PC-9 (cell line): ENCODE data around the gene INO80. TPM values are rescaled to one million over a fixed set of nuclear protein-coding genes. Genes with fewer than 3 reads are reported as not detected.

Experiments used
- BruUV-seq: library from RNA; stranded (reverse); fragments of 400-500 nt; replicated peaks from 2 replicates; lab custom pipeline; 2021; lab: Mats Ljungman, UMichigan
- CTCF ChIA-PET: fragments of 300-600 bp; sonication (Branson Sonifier 250); formaldehyde crosslinking; loops from one replicate; lab custom pipeline; 2022; ENCODE audit warnings: antibody characterized with exemption; lab: Charles Lee
- POLR2A ChIA-PET: fragments of 300-600 bp; sonication (Branson Sonifier 250); formaldehyde crosslinking; loops from one replicate; lab custom pipeline; 2022; ENCODE audit warnings: antibody characterized with exemption; ENCODE audit not compliant: unreplicated experiment; lab: Charles Lee
- DNase-seq, 2 experiments: peaks; one replicate each; pipeline versions ENCODE4 v3.0.0 to v3.0.0-alpha.2; 2015 to 2022; ENCODE audit warnings: mixed read lengths in 1 of 2
- H2AFZ ChIP-seq: fragments of 200-600 bp; sonication (generic); 2 replicates; pipeline ENCODE4 v1.8.1; 2017; ENCODE audit warnings: antibody characterized with exemption
- H3F3A ChIP-seq: fragments of 200-600 bp; sonication (generic); 2 replicates; pipeline ENCODE4 v1.8.1; 2017; ENCODE audit warnings: antibody characterized with exemption, mild to moderate bottlenecking, low read depth; ENCODE audit not compliant: insufficient read depth
- H3K27ac ChIP-seq: fragments of 200-600 bp; sonication (generic); 2 replicates; pipeline ENCODE4 v1.6.1; 2016; ENCODE audit warnings: mixed run types
- H3K27me3 ChIP-seq: fragments of 200-600 bp; sonication (generic); 2 replicates; pipeline ENCODE4 v1.6.1; 2016; ENCODE audit warnings: low read depth, mixed run types; ENCODE audit not compliant: insufficient read depth
- H3K36me3 ChIP-seq: fragments of 200-600 bp; sonication (generic); 2 replicates; pipeline ENCODE4 v1.6.1; 2016; ENCODE audit warnings: low read depth, mixed run types
- H3K4me1 ChIP-seq: fragments of 200-600 bp; sonication (generic); replicated peaks from 2 replicates; pipeline ENCODE4 v1.6.1; 2016; ENCODE audit warnings: mixed run types; ENCODE audit not compliant: insufficient read depth
- H3K4me2 ChIP-seq: fragments of 200-600 bp; sonication (generic); 2 replicates; pipeline ENCODE4 v1.6.1; 2017; ENCODE audit warnings: mixed run types
- H3K4me3 ChIP-seq: fragments of 200-600 bp; sonication (generic); 2 replicates; pipeline ENCODE4 v1.6.1; 2016; ENCODE audit warnings: mixed run types
- H3K79me2 ChIP-seq: fragments of 200-600 bp; sonication (generic); 2 replicates; pipeline ENCODE4 v1.6.1; 2017; ENCODE audit warnings: low read depth, mixed run types
- H3K9me2 ChIP-seq: fragments of 200-600 bp; sonication (generic); 2 replicates; pipeline ENCODE4 v1.8.1; 2017; ENCODE audit warnings: mild to moderate bottlenecking; ENCODE audit not compliant: insufficient read depth
- H3K9me3 ChIP-seq: fragments of 200-600 bp; sonication (generic); 2 replicates; pipeline ENCODE4 v1.8.1; 2016; ENCODE audit warnings: low read depth; ENCODE audit not compliant: insufficient read depth
- H4K20me1 ChIP-seq: fragments of 200-600 bp; sonication (generic); 2 replicates; pipeline ENCODE4 v1.8.1; 2017; ENCODE audit not compliant: insufficient read depth
- EZH2 ChIP-seq: fragments of 200-600 bp; sonication (generic); IDR thresholded peaks from 2 replicates; pipeline ENCODE4 v1.8.0; 2017; ENCODE audit warnings: antibody characterized with exemption, low read depth
- intact Hi-C: fragments of 100-400 bp; cut with micrococcal nuclease; formaldehyde crosslinking; loops from one replicate; pipeline ENCODE4 v1.10.0; 2022; ENCODE audit not compliant: unreplicated experiment
- total RNA-seq: library from RNA; stranded (reverse); gene quantifications from 2 replicates; pipeline ENCODE4 v1.2.3, GENCODE V29; 2021
- TF ChIP-seq, protein P1 (sequence below): fragments of 200-600 bp; sonication (generic); conservative IDR thresholded peaks from 2 replicates; pipeline ENCODE4 v1.6.1; 2017; ENCODE audit warnings: mixed run types, antibody characterized with exemption, mild to moderate bottlenecking, moderate library complexity

The INO80 gene
- total RNA-seq, 1 experiment from 2014 or later = 18.8 TPM

- H3K79me2 ChIP-seq = no peaks in the 10 kb centered on the region
- no peaks in the 10 kb centered on the region for H3K36me3 ChIP-seq
- TF ChIP-seq, protein P1, sequence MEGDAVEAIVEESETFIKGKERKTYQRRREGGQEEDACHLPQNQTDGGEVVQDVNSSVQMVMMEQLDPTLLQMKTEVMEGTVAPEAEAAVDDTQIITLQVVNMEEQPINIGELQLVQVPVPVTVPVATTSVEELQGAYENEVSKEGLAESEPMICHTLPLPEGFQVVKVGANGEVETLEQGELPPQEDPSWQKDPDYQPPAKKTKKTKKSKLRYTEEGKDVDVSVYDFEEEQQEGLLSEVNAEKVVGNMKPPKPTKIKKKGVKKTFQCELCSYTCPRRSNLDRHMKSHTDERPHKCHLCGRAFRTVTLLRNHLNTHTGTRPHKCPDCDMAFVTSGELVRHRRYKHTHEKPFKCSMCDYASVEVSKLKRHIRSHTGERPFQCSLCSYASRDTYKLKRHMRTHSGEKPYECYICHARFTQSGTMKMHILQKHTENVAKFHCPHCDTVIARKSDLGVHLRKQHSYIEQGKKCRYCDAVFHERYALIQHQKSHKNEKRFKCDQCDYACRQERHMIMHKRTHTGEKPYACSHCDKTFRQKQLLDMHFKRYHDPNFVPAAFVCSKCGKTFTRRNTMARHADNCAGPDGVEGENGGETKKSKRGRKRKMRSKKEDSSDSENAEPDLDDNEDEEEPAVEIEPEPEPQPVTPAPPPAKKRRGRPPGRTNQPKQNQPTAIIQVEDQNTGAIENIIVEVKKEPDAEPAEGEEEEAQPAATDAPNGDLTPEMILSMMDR = no peak
- TF ChIP-seq EZH2 = no peak
- peak overlapping the region; percentile 88 for H2AFZ ChIP-seq
- H3F3A ChIP-seq = no peaks in the 10 kb centered on the region
- BruUV-seq = no TSS peak
- DNase-seq = no peak
- 0 out of 2 replicates have a peak, but pooled peaks cover 6% of the 10 kb centered on the region for H3K4me1 ChIP-seq
- H3K27me3 ChIP-seq = no peaks in the 10 kb centered on the region
- no peak overlapping the region for H3K27ac ChIP-seq
- CTCF ChIA-PET = interaction anchor here (0.6 to 1.9 kb wide), 5 partner anchors 12 to 76 kb away, joined by 3 to 10 read pairs (median 5); no protein-coding TSS in a partner anchor
- no peaks in the 10 kb centered on the region for H4K20me1 ChIP-seq
- intact Hi-C loops = no loop called here
- POLR2A ChIA-PET = no interaction called here
- H3K9me3 ChIP-seq = no peaks in the 10 kb centered on the region
- peak overlapping the region; percentile 64; the same call in 1 of the 2 replicates for H3K4me3 ChIP-seq
- H3K4me2 ChIP-seq = peak overlapping the region; percentile 68
- H3K9me2 ChIP-seq = no peaks in the 10 kb centered on the region
Measured at GRCh38 chr15:40942337-40942854, 173.7 kb downstream of the INO80 start.

DNA sequence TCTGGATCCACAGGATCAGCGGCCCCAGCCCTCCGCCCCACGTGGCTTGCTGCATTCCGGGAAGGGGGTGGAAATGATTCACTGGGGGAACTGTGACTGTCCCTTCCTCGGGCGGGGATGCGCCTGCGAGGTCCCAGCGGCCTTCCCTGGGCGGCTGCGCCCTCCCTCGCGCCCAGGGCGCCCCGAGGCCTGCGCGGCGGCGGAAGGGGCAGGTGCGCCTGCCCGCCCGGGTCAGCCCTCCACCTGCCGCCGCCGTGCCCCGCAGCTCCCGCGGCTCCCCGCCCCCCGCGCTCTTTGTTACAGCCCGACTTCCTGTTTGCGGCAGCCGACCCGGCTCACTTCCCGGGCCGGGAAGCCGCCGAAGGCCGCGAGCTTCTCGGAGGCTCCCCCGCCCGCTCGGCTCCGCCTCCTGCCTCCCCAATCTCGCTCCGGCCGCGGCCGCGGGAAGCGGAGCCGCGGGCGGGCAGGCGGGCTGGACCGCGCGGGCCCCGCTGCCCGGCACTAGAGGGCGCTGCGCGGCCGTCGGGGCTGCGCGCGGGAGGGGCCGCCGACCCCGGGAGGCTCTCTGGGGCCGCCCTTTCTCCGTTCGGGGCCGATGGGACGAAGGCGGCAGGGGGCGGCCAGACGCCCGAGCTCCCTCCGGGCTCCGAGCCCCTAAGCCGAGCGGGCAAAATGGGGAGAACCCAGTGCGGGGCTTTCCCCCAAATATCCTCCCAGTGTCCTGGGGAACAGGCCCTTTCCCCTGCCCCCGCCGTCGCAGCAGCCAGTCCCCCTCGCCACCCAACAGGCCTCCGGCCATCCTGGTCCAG lies 174.3 kb downstream of the INO80 start:
- no peaks in the 10 kb centered on the region for H3K79me2 ChIP-seq
- ChIA-PET POLR2A (interaction anchor here (0.6 kb wide), 1 partner anchor 13 kb away, joined by 9 read pairs; the partner anchor contains the start of gene DLL4), CTCF (interaction anchor here (0.6 to 1.9 kb wide), 13 partner anchors 11 to 1196 kb away, joined by 3 to 14 read pairs (median 4); partner anchors contain the start of gene CHAC1)
- TF ChIP-seq, protein P1 = peak; percentile 36; the same call in 1 of the 2 replicates
- TF ChIP-seq EZH2 = no peak
- H3K27me3 ChIP-seq = no peaks in the 10 kb centered on the region
- H3K9me2 ChIP-seq = no peaks in the 10 kb centered on the region
- peak; percentile 55 to 82 for DNase-seq
- no peaks in the 10 kb centered on the region for H4K20me1 ChIP-seq
- H3K9me3 ChIP-seq = no peaks in the 10 kb centered on the region
- no TSS peak for BruUV-seq
- peak overlapping the region; percentile 88 for H2AFZ ChIP-seq
- H3K4me3 ChIP-seq = peak overlapping the region; percentile 64; the same call in 1 of the 2 replicates
- peak overlapping the region; percentile 32; the same call in 1 of the 2 replicates for H3K27ac ChIP-seq
- intact Hi-C loops = loop anchor here (1.0 kb wide), 1 partner anchor 77 kb away; no protein-coding TSS in a partner anchor
- H3K36me3 ChIP-seq = no peaks in the 10 kb centered on the region
- H3F3A ChIP-seq = no peaks in the 10 kb centered on the region
- H3K4me2 ChIP-seq = peak overlapping the region; percentile 68
- 0 out of 2 replicates have a peak, but pooled peaks cover 6% of the 10 kb centered on the region for H3K4me1 ChIP-seq

- ChIA-PET CTCF (interaction anchor here (0.6 to 1.9 kb wide), 13 partner anchors 11 to 1197 kb away, joined by 3 to 14 read pairs (median 4); partner anchors contain the start of gene CHAC1), POLR2A (interaction anchor here (0.6 kb wide), 1 partner anchor 12 kb away, joined by 9 read pairs; the partner anchor contains the start of gene DLL4)
- H4K20me1 ChIP-seq = no peaks in the 10 kb centered on the region
- no peaks in the 10 kb centered on the region for H3F3A ChIP-seq
- no peaks in the 10 kb centered on the region for H3K27me3 ChIP-seq
- no peaks in the 10 kb centered on the region for H3K9me2 ChIP-seq
- H3K4me2 ChIP-seq = peak overlapping the region; percentile 68
- no peaks in the 10 kb centered on the region for H3K79me2 ChIP-seq
- TF ChIP-seq, protein P1 = no peak
- TF ChIP-seq EZH2 = no peak
- TSS peak; percentile 83 for BruUV-seq
- H3K36me3 ChIP-seq = no peaks in the 10 kb centered on the region
- H3K4me1 ChIP-seq = 0 out of 2 replicates have a peak, but pooled peaks cover 6% of the 10 kb centered on the region
- intact Hi-C loops = loop anchor here (1.0 kb wide), 1 partner anchor 77 kb away; no protein-coding TSS in a partner anchor
- peak overlapping the region; percentile 69 for H2AFZ ChIP-seq
- no peaks in the 10 kb centered on the region for H3K9me3 ChIP-seq
- H3K27ac ChIP-seq = peak overlapping the region; percentile 32; the same call in 1 of the 2 replicates
- peak overlapping the region; percentile 64; the same call in 1 of the 2 replicates for H3K4me3 ChIP-seq
- no peak for DNase-seq
Measured at GRCh38 chr15:40941068-40941527, 175.0 kb downstream of the INO80 start.
